MM.1S (cell line): ENCODE results near the gene NUAK2.

Experiments
- DNase-seq: peaks from one replicate; pipeline ENCODE4 v3.0.0-alpha.2; 2015
- H2AFZ ChIP-seq: fragments of 300-600 bp; sonication (generic); 2 replicates; pipeline ENCODE4 v1.6.0; 2016; ENCODE audit warnings: antibody characterized with exemption, low read length
- H3F3A ChIP-seq: fragments of 300-600 bp; sonication (generic); 2 replicates; pipeline ENCODE4 v1.6.1; 2016; ENCODE audit warnings: mild to moderate bottlenecking, antibody characterized with exemption, low read length, moderate library complexity, mixed read lengths; ENCODE audit not compliant: insufficient read depth
- H3K27ac ChIP-seq: fragments of 300-600 bp; sonication (generic); 2 replicates; pipeline ENCODE4 v1.5.1; 2016; ENCODE audit warnings: mild to moderate bottlenecking, low read length
- H3K27me3 ChIP-seq: fragments of 300-600 bp; sonication (generic); replicated peaks from 2 replicates; pipeline ENCODE4 v1.6.0; 2016; ENCODE audit warnings: low read length; ENCODE audit not compliant: insufficient read depth
- H3K36me3 ChIP-seq: fragments of 300-600 bp; sonication (generic); replicated peaks from 2 replicates; pipeline ENCODE4 v1.6.1; 2016; ENCODE audit warnings: mild to moderate bottlenecking, low read length, mixed read lengths; ENCODE audit not compliant: insufficient read depth
- H3K4me1 ChIP-seq: fragments of 300-600 bp; sonication (generic); 2 replicates; pipeline ENCODE4 v1.6.1; 2016; ENCODE audit warnings: low read length, mixed read lengths
- H3K4me2 ChIP-seq: fragments of 300-600 bp; sonication (generic); 2 replicates; pipeline ENCODE4 v1.6.0; 2016; ENCODE audit warnings: low read depth, low read length
- H3K4me3 ChIP-seq: fragments of 300-600 bp; sonication (generic); 2 replicates; pipeline ENCODE4 v1.5.1; 2016; ENCODE audit warnings: low read length, mixed read lengths
- H3K79me2 ChIP-seq: fragments of 300-600 bp; sonication (generic); 2 replicates; pipeline ENCODE4 v1.6.1; 2016; ENCODE audit warnings: mixed run types, low read length, mixed read lengths
- H3K9ac ChIP-seq: fragments of 300-600 bp; sonication (generic); 2 replicates; pipeline ENCODE4 v1.6.1; 2016; ENCODE audit warnings: low read length, mixed read lengths
- H3K9me2 ChIP-seq: fragments of 300-600 bp; sonication (generic); replicated peaks from 2 replicates; pipeline ENCODE4 v1.6.1; 2016; ENCODE audit warnings: mild to moderate bottlenecking, low read length, mixed read lengths; ENCODE audit not compliant: insufficient read depth
- H3K9me3 ChIP-seq: fragments of 300-600 bp; sonication (generic); replicated peaks from 2 replicates; pipeline ENCODE4 v1.6.1; 2016; ENCODE audit warnings: mild to moderate bottlenecking, low read length, mixed read lengths; ENCODE audit not compliant: insufficient read depth
- H4K20me1 ChIP-seq: fragments of 300-600 bp; sonication (generic); 2 replicates; pipeline ENCODE4 v1.6.1; 2016; ENCODE audit warnings: mild to moderate bottlenecking, low read length, moderate library complexity, mixed read lengths; ENCODE audit not compliant: insufficient read depth
- EZH2 ChIP-seq: fragments of 300-600 bp; sonication (generic); optimal IDR thresholded peaks from 2 replicates; pipeline ENCODE3; 2017; ENCODE audit warnings: low read depth, mild to moderate bottlenecking, antibody characterized with exemption, low read length, mixed read lengths
- EZH2phosphoT487 ChIP-seq: fragments of 300-600 bp; sonication (generic); IDR thresholded peaks from 2 replicates; pipeline ENCODE4 v1.6.1; 2018; ENCODE audit warnings: antibody characterized with exemption, low read length
- TF ChIP-seq, protein P1 (sequence below): fragments of 300-600 bp; sonication (generic); IDR thresholded peaks from 2 replicates; pipeline ENCODE4 v1.5.1; 2016; ENCODE audit warnings: antibody characterized with exemption, low read length, mixed read lengths

Gene NUAK2

DNA sequence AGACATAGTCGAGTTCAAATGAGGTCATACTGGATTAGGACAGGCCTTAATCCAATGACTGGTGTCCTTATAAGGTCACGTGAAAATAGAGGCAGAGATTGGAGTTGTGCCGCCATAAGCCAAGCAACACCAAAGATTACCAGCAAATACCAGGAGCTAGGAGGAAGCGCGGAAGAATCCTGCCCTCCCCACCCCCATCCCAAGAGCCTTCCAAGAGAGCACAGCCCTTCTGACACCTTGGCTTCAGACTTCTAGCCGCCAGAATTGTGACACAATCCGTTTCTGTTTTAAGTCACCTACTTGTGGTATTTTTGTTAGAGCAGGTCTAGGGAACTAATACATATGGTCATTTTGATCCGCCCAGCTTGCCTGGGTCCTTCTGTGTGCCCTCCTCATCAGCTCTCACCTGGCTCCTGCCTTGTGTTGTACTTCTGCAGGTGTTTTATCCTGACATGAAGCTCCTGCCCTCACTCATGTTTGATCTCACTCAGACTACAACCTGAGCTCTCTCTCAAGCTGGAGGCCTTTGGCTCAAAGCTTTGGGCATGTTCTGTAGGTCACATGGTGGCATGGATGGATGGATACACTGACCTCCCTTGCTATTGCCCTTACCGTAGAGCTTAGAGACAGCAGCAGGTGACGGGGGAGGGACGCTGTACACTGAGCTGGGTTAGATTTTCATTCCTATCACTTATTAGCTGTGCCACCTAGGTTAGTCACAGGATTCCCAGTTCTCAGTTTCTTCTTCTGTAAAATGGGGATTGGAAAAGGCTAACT lies 10.7 kb upstream of the NUAK2 start:
- DNase-seq: no peak
- Histone ChIP-seq H2AFZ (no peak overlapping the region), H3K27me3 (no peaks in the 10 kb centered on the region), H3K9me3 (no peaks in the 10 kb centered on the region), H3K9me2 (no peaks in the 10 kb centered on the region), H3F3A (no peaks in the 10 kb centered on the region), H3K4me1 (no peaks in the 10 kb centered on the region), H3K79me2 (no peaks in the 10 kb centered on the region), H4K20me1 (no peaks in the 10 kb centered on the region), H3K36me3 (no peaks in the 10 kb centered on the region), H3K27ac (no peak overlapping the region), H3K9ac (no peak overlapping the region), H3K4me2 (no peak overlapping the region), H3K4me3 (no peak overlapping the region)
- TF ChIP-seq EZH2phosphoT487: no peak
- no peak for TF ChIP-seq EZH2
- TF ChIP-seq, protein P1, sequence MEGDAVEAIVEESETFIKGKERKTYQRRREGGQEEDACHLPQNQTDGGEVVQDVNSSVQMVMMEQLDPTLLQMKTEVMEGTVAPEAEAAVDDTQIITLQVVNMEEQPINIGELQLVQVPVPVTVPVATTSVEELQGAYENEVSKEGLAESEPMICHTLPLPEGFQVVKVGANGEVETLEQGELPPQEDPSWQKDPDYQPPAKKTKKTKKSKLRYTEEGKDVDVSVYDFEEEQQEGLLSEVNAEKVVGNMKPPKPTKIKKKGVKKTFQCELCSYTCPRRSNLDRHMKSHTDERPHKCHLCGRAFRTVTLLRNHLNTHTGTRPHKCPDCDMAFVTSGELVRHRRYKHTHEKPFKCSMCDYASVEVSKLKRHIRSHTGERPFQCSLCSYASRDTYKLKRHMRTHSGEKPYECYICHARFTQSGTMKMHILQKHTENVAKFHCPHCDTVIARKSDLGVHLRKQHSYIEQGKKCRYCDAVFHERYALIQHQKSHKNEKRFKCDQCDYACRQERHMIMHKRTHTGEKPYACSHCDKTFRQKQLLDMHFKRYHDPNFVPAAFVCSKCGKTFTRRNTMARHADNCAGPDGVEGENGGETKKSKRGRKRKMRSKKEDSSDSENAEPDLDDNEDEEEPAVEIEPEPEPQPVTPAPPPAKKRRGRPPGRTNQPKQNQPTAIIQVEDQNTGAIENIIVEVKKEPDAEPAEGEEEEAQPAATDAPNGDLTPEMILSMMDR: no peak

DNA sequence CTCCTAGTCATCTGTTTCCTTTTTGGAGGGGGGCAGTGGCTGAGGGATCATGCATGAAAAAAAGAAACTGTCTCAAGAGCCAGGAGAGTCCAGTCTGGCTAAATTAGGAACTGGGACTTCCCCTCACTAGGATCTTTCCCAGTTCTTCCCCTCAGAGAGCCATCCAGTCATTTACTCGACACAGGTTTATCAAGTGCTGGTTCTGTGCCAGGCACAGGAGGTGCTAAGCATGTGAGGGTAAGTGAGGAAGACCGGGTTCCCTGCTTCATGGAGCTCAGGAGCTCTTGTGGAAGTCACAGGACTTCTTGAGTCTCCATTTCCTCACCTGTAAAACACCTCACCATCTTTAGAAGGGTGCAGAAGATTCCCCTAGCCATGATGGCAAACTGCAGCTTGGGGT lies 8.6 kb upstream of the NUAK2 start:
- H3F3A ChIP-seq: no peaks in the 10 kb centered on the region; the same call in 1 of the 2 replicates
- no peaks in the 10 kb centered on the region for H3K27me3 ChIP-seq
- DNase-seq: no peak

DNA sequence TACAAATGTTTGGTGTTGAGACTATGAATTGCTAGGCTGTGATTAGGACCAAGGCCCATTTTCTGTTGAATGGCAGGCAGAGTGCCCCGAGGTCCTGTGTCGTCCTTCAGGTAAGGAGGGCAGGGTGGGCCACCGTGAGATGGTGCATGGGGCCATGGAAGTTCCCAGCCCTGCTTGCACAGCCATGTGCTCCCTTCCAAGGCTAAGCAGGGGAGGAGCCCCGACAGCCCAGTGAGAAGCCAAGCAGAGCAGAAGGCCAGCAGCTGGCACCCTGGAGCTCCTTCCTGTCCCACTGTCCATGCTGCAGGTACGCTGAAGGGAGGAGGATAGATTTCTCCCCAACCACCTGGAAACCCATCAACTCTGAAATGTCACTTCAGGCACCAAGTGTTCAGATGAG lies 8.2 kb upstream of the NUAK2 start:
- H3K4me3 ChIP-seq: no peak overlapping the region
- DNase-seq: no peak
- TF ChIP-seq EZH2phosphoT487 (no peak), EZH2 (no peak)
- TF ChIP-seq, protein P1: no peak
- no peaks in the 10 kb centered on the region for H3K9me2 ChIP-seq
- H3K4me1 ChIP-seq: peaks cover 10% of the 10 kb centered on the region
- no peaks in the 10 kb centered on the region for H3K27me3 ChIP-seq
- no peaks in the 10 kb centered on the region; the same call in 1 of the 2 replicates for H3F3A ChIP-seq
- H4K20me1 ChIP-seq: no peaks in the 10 kb centered on the region
- no peak overlapping the region for H3K9ac ChIP-seq
- H3K79me2 ChIP-seq: no peaks in the 10 kb centered on the region
- no peaks in the 10 kb centered on the region for H3K9me3 ChIP-seq
- H3K27ac ChIP-seq: no peak overlapping the region
- H2AFZ ChIP-seq: no peak overlapping the region
- H3K4me2 ChIP-seq: no peak overlapping the region
- no peaks in the 10 kb centered on the region for H3K36me3 ChIP-seq

More for the DNA sequence above, 8.6 kb upstream of the NUAK2 start:
- Histone ChIP-seq H3K4me1 (peaks cover 6% of the 10 kb centered on the region), H3K79me2 (no peaks in the 10 kb centered on the region), H3K9ac (no peak overlapping the region), H2AFZ (no peak overlapping the region), H3K27ac (no peak overlapping the region), H3K9me2 (no peaks in the 10 kb centered on the region), H3K36me3 (no peaks in the 10 kb centered on the region), H3K4me3 (no peak overlapping the region), H3K4me2 (no peak overlapping the region), H4K20me1 (no peaks in the 10 kb centered on the region), H3K9me3 (no peaks in the 10 kb centered on the region)
- TF ChIP-seq, protein P1: no peak
- TF ChIP-seq EZH2 (no peak), EZH2phosphoT487 (no peak)
